Osteoblast (primary cell): ENCODE data around the gene ARHGEF4. TPM values are rescaled to one million over a fixed set of nuclear protein-coding genes. Genes with fewer than 3 reads are reported as not detected.

Experiments
- DNase-seq: peaks from one replicate; pipeline ENCODE4 v3.0.0; 2011; ENCODE audit warnings: low spot score, mixed read lengths; ENCODE audit not compliant: insufficient read length; ENCODE audit errors: missing footprints
- H2AFZ ChIP-seq: 2 replicates; pipeline ENCODE4 v1.6.0; 2011; ENCODE audit warnings: mild to moderate bottlenecking, low read length
- H3K27ac ChIP-seq: 2 replicates; pipeline ENCODE4 v1.5.1; 2011; ENCODE audit warnings: mild to moderate bottlenecking, low read depth, low read length, moderate library complexity
- H3K27me3 ChIP-seq: 2 replicates; pipeline ENCODE4 v1.6.0; 2012; ENCODE audit warnings: mild to moderate bottlenecking, control low read depth, inconsistent platforms, low read length, moderate library complexity; ENCODE audit not compliant: insufficient read depth
- H3K36me3 ChIP-seq: 2 replicates; pipeline ENCODE4 v1.5.1; 2011; ENCODE audit warnings: mild to moderate bottlenecking, low read length, control low read depth, moderate library complexity; ENCODE audit not compliant: insufficient read depth
- H3K4me1 ChIP-seq: 2 replicates; pipeline ENCODE4 v1.5.1; 2011; ENCODE audit warnings: mild to moderate bottlenecking, low read length, control low read depth, moderate library complexity; ENCODE audit not compliant: insufficient read depth
- H3K4me2 ChIP-seq: 2 replicates; pipeline ENCODE4 v1.6.0; 2011; ENCODE audit warnings: mild to moderate bottlenecking, low read length; ENCODE audit not compliant: insufficient read depth
- H3K4me3 ChIP-seq: fragments of 200-600 bp; sonication (generic); 3 replicates; pipeline ENCODE4 v1.5.1; 2012; ENCODE audit warnings: mild to moderate bottlenecking, low read length, inconsistent platforms; ENCODE audit not compliant: insufficient read depth
- H3K79me2 ChIP-seq: 2 replicates; pipeline ENCODE4 v1.6.0; 2012; ENCODE audit warnings: mild to moderate bottlenecking, low read length, control low read depth, inconsistent platforms; ENCODE audit not compliant: insufficient read depth
- H3K9me3 ChIP-seq: 2 replicates; pipeline ENCODE4 v1.5.1; 2011; ENCODE audit warnings: low read depth, low read length, control low read depth
- H4K20me1 ChIP-seq: 2 replicates; pipeline ENCODE4 v1.6.0; 2012; ENCODE audit warnings: mild to moderate bottlenecking, low read length, control low read depth; ENCODE audit not compliant: insufficient read depth
- CTCF ChIP-seq: IDR thresholded peaks from 2 replicates; pipeline ENCODE4 v1.5.1; 2011; ENCODE audit warnings: mild to moderate bottlenecking, low read depth, low read length, moderate library complexity; ENCODE audit errors: extremely low read depth
- total RNA-seq: library from RNA; depleted of rRNA; stranded (reverse); fragments of >200 nt; gene quantifications from 2 replicates; pipeline ENCODE4 v1.2.3, GENCODE V29; 2012

ARHGEF4 gene
- total RNA-seq, 1 donor: 3.6 TPM

GRCh38 chr2:131045286-131046027 lies 208.7 kb downstream of the ARHGEF4 start:
- Histone ChIP-seq H2AFZ (no peak overlapping the region), H3K79me2 (peaks cover 3% of the 10 kb centered on the region), H3K27ac (no peak overlapping the region), H3K27me3 (no peaks in the 10 kb centered on the region), H3K4me1 (no peaks in the 10 kb centered on the region), H3K4me2 (no peak overlapping the region), H3K36me3 (peaks cover 23% of the 10 kb centered on the region), H3K4me3 (no peak overlapping the region), H3K9me3 (no peaks in the 10 kb centered on the region), H4K20me1 (peaks cover 12% of the 10 kb centered on the region)
- DNase-seq: peak; percentile 78
- TF ChIP-seq CTCF: no peak

- no peak overlapping the region for H2AFZ ChIP-seq
- H3K36me3 ChIP-seq: peaks cover 27% of the 10 kb centered on the region
- no peaks in the 10 kb centered on the region for H3K27me3 ChIP-seq
- no peak overlapping the region for H3K27ac ChIP-seq
- no peaks in the 10 kb centered on the region for H3K4me1 ChIP-seq
- DNase-seq: peak; percentile 41
- no peak overlapping the region for H3K4me3 ChIP-seq
- no peaks in the 10 kb centered on the region for H3K9me3 ChIP-seq
- no peak for TF ChIP-seq CTCF
- H3K79me2 ChIP-seq: peaks cover 6% of the 10 kb centered on the region
- H4K20me1 ChIP-seq: peaks cover 11% of the 10 kb centered on the region
- no peak overlapping the region for H3K4me2 ChIP-seq
Measured at GRCh38 chr2:131046028-131046917, 209.6 kb downstream of the ARHGEF4 start.

GRCh38 chr2:131046918-131047652 lies 210.4 kb downstream of the ARHGEF4 start:
- peak; percentile 81 for DNase-seq
- peaks cover 10% of the 10 kb centered on the region for H3K79me2 ChIP-seq
- H3K9me3 ChIP-seq: no peaks in the 10 kb centered on the region
- H3K27me3 ChIP-seq: no peaks in the 10 kb centered on the region
- peaks cover 9% of the 10 kb centered on the region for H4K20me1 ChIP-seq
- no peak for TF ChIP-seq CTCF
- H3K4me1 ChIP-seq: no peaks in the 10 kb centered on the region
- H3K4me2 ChIP-seq: no peak overlapping the region
- no peak overlapping the region for H3K27ac ChIP-seq
- H3K4me3 ChIP-seq: no peak overlapping the region
- peaks cover 33% of the 10 kb centered on the region for H3K36me3 ChIP-seq
- no peak overlapping the region for H2AFZ ChIP-seq
